ENCODE results near the gene NPFF.

- TF ChIP-seq CTCF (IDR thresholded peaks at IDR 0.05), result no peak
- peak; percentile 75 to 98 (median 93) for TF ChIP-seq POLR2A (IDR thresholded peaks at IDR 0.05)
- TF ChIP-seq EP300 (IDR thresholded peaks at IDR 0.05), result peak in 1 of 4 donors; percentile 14
These were observed 7.0 kb downstream of the NPFF start for GRCh38 chr12:53500142-53500775.

Data from upper lobe of left lung (tissue), 4 donors.